GM23248 (cell line): ENCODE results near the gene KCNJ18. TPM values are rescaled to one million over a fixed set of nuclear protein-coding genes. Genes with fewer than 3 reads are reported as not detected.
"Not testable (repeated sequence)": the region's sequence is repeated elsewhere in the genome, so short reads cannot be mapped to it uniquely, and the experiment has no call there.

Source experiments
- DNase-seq: peaks from one replicate; pipeline ENCODE4 v3.0.0-alpha.2; 2015
- H2AFZ ChIP-seq: fragments of 200-600 bp; sonication (generic); 2 replicates; pipeline ENCODE4 v1.6.1; 2016; ENCODE audit warnings: antibody characterized with exemption
- H3F3A ChIP-seq: fragments of 200-600 bp; sonication (generic); 2 replicates; pipeline ENCODE4 v1.6.1; 2016; ENCODE audit warnings: mild to moderate bottlenecking, antibody characterized with exemption, mixed run types; ENCODE audit not compliant: insufficient read depth
- H3K27ac ChIP-seq: fragments of 200-600 bp; sonication (generic); 2 replicates; pipeline ENCODE4 v1.5.1; 2016; ENCODE audit warnings: mild to moderate bottlenecking
- H3K27me3 ChIP-seq: fragments of 200-600 bp; sonication (generic); replicated peaks from 2 replicates; pipeline ENCODE4 v1.6.1; 2016; ENCODE audit warnings: mild to moderate bottlenecking; ENCODE audit not compliant: insufficient read depth
- H3K36me3 ChIP-seq: fragments of 200-600 bp; sonication (generic); 2 replicates; pipeline ENCODE4 v1.6.1; 2016; ENCODE audit warnings: low read depth, mild to moderate bottlenecking
- H3K4me1 ChIP-seq: fragments of 200-600 bp; sonication (generic); 2 replicates; pipeline ENCODE4 v1.6.1; 2016; ENCODE audit warnings: mild to moderate bottlenecking; ENCODE audit not compliant: insufficient read depth
- H3K4me2 ChIP-seq: fragments of 200-600 bp; sonication (generic); one replicate; pipeline ENCODE4 v1.6.1; 2016; ENCODE audit warnings: mild to moderate bottlenecking; ENCODE audit not compliant: unreplicated experiment
- H3K4me3 ChIP-seq: fragments of 200-600 bp; sonication (generic); 2 replicates; pipeline ENCODE4 v1.5.1; 2016; ENCODE audit warnings: mild to moderate bottlenecking
- H3K79me2 ChIP-seq: fragments of 200-600 bp; sonication (generic); 2 replicates; pipeline ENCODE4 v1.6.1; 2016; ENCODE audit warnings: mild to moderate bottlenecking; ENCODE audit not compliant: insufficient read depth
- H3K9ac ChIP-seq: fragments of 200-600 bp; sonication (generic); 2 replicates; pipeline ENCODE4 v1.6.1; 2016; ENCODE audit warnings: mild to moderate bottlenecking
- H3K9me2 ChIP-seq: fragments of 200-600 bp; sonication (generic); 2 replicates; pipeline ENCODE4 v1.6.1; 2016; ENCODE audit warnings: mixed run types, mild to moderate bottlenecking, moderate library complexity; ENCODE audit not compliant: insufficient read depth
- H3K9me3 ChIP-seq: fragments of 200-600 bp; sonication (generic); one replicate; pipeline ENCODE4 v1.6.1; 2017; ENCODE audit warnings: low read depth
- H4K20me1 ChIP-seq: fragments of 200-600 bp; sonication (generic); 2 replicates; pipeline ENCODE4 v1.6.0; 2016; ENCODE audit not compliant: insufficient read depth
- EZH2 ChIP-seq: fragments of 200-600 bp; sonication (generic); IDR thresholded peaks from 2 replicates; pipeline ENCODE4 v1.6.1; 2018; ENCODE audit warnings: antibody characterized with exemption, mild to moderate bottlenecking; ENCODE audit not compliant: insufficient read depth, poor library complexity, severe bottlenecking
- EZH2phosphoT487 ChIP-seq: fragments of 200-600 bp; sonication (generic); IDR thresholded peaks from 2 replicates; pipeline ENCODE4 v1.6.1; 2018; ENCODE audit warnings: antibody characterized with exemption, moderate library complexity, mild to moderate bottlenecking, low read depth; ENCODE audit not compliant: insufficient read depth
- WGBS, 2 experiments: methylation state at CpG; one replicate each; pipeline ENCODE4 v1.1.6; 2015 to 2017; ENCODE audit warnings: low lambda C conversion rate in 2 of 2, low coverage in 1 of 2; ENCODE audit errors: missing lambda C conversion rate in 2 of 2; 5-methylcytosine and 5-hydroxymethylcytosine counted together
- in situ Hi-C: fragments of 300-500 bp; cut with MboI; formaldehyde crosslinking; loops from 2 replicates; pipeline ENCODE4 v1.15.0; 2020
- polyA plus RNA-seq: library from polyadenylated mRNA; unstranded; fragments of >200 nt; fragmentation: Nextera tagmentation; extraction: Ambion mirVana; gene quantifications from 2 replicates; pipeline ENCODE4 v1.2.1, GENCODE V29; 2016
- total RNA-seq: library from RNA; depleted of rRNA; stranded (reverse); fragments of >200 nt; shearing (Covaris generic); gene quantifications from 2 replicates; pipeline ENCODE4 v1.2.3, GENCODE V29; 2014

The KCNJ18 gene
- total and polyA plus RNA-seq, 2 experiments from 2014 or later, result not detected

- in situ Hi-C loops, result no loop called here
- no peaks in the 10 kb centered on the region for H3K27me3 ChIP-seq
Observed at GRCh38 chr17:21674242-21674731, 18.0 kb upstream of the KCNJ18 start.

GRCh38 chr17:21674891-21675738 lies 17.2 kb upstream of the KCNJ18 start:
- H3K4me1 ChIP-seq, H3K4me3 ChIP-seq, H3K9ac ChIP-seq, H3K36me3 ChIP-seq, H3F3A ChIP-seq, H3K79me2 ChIP-seq, H3K9me2 ChIP-seq, H3K27ac ChIP-seq, H3K27me3 ChIP-seq, H3K4me2 ChIP-seq, H4K20me1 ChIP-seq, H3K9me3 ChIP-seq, DNase-seq, in situ Hi-C loops, H2AFZ ChIP-seq: not testable (repeated sequence)
- 45 to 47% methylated on average over 17 of the region's 17 CpGs for WGBS, 2 experiments

More at GRCh38 chr17:21674242-21674731, 18.0 kb upstream of the KCNJ18 start:
- H3K79me2 ChIP-seq, result no peaks in the 10 kb centered on the region
- 78% methylated on average over 40 to 43 of the region's 43 CpGs for WGBS, 2 experiments
- H3K27ac ChIP-seq, result no peak overlapping the region
- no peak for DNase-seq
- H4K20me1 ChIP-seq, result no peaks in the 10 kb centered on the region
- no peaks in the 10 kb centered on the region for H3K9me2 ChIP-seq
- no peaks in the 10 kb centered on the region for H3K4me1 ChIP-seq
- H3K9ac ChIP-seq, result no peak overlapping the region
- H3K9me3 ChIP-seq, result no peaks in the 10 kb centered on the region
- no peak for TF ChIP-seq EZH2phosphoT487
- no peak for TF ChIP-seq EZH2
- no peak overlapping the region for H3K4me3 ChIP-seq
- H3K4me2 ChIP-seq, result no peak overlapping the region
- H3K36me3 ChIP-seq, result no peaks in the 10 kb centered on the region
- no peaks in the 10 kb centered on the region for H3F3A ChIP-seq
- no peak overlapping the region for H2AFZ ChIP-seq

DNA sequence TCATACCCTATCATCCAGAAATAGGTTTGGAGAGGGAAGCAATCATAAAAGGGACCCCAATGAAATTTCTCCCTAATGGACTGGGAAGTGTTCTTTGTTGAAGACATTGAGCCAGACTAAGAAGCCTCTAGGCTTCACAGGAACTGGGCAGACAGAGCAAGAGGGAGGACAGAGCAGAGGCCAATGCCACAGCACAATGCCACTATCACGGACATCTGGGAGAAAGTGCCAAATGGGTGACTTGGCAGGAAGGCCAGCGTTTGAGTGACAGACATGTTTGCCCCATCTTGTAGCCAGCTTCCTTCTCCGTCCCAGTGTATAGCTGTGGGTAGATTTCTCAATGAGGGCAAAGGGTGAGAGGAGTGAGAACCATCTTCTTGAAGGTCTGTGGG lies 16.6 kb upstream of the KCNJ18 start:
- H3F3A ChIP-seq, H3K9me2 ChIP-seq, H3K9me3 ChIP-seq, H2AFZ ChIP-seq, DNase-seq, H3K27me3 ChIP-seq, H3K4me3 ChIP-seq, H3K36me3 ChIP-seq, H3K9ac ChIP-seq, H3K4me1 ChIP-seq, H3K27ac ChIP-seq, H3K79me2 ChIP-seq, H3K4me2 ChIP-seq, H4K20me1 ChIP-seq, in situ Hi-C loops: not testable (repeated sequence)
- 27 to 29% methylated on average over 3 of the region's 3 CpGs for WGBS, 2 experiments

- Histone ChIP-seq H3F3A (no peaks in the 10 kb centered on the region), H3K79me2 (no peaks in the 10 kb centered on the region), H3K9me2 (no peaks in the 10 kb centered on the region), H3K27me3 (no peaks in the 10 kb centered on the region), H3K4me1 (no peaks in the 10 kb centered on the region), H3K4me2 (no peak overlapping the region), H3K27ac (no peak overlapping the region), H3K9me3 (no peaks in the 10 kb centered on the region), H2AFZ (no peak overlapping the region), H3K9ac (no peak overlapping the region), H3K36me3 (no peaks in the 10 kb centered on the region), H4K20me1 (no peaks in the 10 kb centered on the region), H3K4me3 (no peak overlapping the region)
- in situ Hi-C loops, result no loop called here
- no peak for DNase-seq
- WGBS, 2 experiments, result 62 to 65% methylated on average over 30 of the region's 30 CpGs
- TF ChIP-seq EZH2 (no peak), EZH2phosphoT487 (no peak)
Observed at GRCh38 chr17:21676281-21677111, 15.8 kb upstream of the KCNJ18 start.
